PC-3 (cell line): ENCODE measurements around the gene CDK2AP2. TPM values are rescaled to one million over a fixed set of nuclear protein-coding genes. Genes with fewer than 3 reads are reported as not detected.

ENCODE experiments used
- ATAC-seq: fragments of 200-7000 bp; cut with Tn5 transposase; 2 replicates; pipeline ENCODE4 v1.9.1; 2020; ENCODE audit warnings: mild to moderate bottlenecking, moderate library complexity
- BruUV-seq: library from RNA; stranded (reverse); fragments of 400-500 nt; replicated peaks from 2 replicates; lab custom pipeline; 2021; lab: Mats Ljungman, UMichigan
- CTCF ChIA-PET: fragments of 300-600 bp; sonication (Branson Sonifier 250); formaldehyde crosslinking; loops from one replicate; lab custom pipeline; 2022; ENCODE audit warnings: antibody characterized with exemption; lab: Charles Lee
- POLR2A ChIA-PET: fragments of 300-600 bp; sonication (Branson Sonifier 250); formaldehyde crosslinking; loops from one replicate; lab custom pipeline; 2022; ENCODE audit warnings: antibody characterized with exemption; ENCODE audit not compliant: unreplicated experiment; lab: Charles Lee
- DNase-seq: peaks from one replicate; pipeline ENCODE4 v3.0.0-alpha.2; 2015
- H2AFZ ChIP-seq: fragments of 300-600 bp; sonication (generic); 2 replicates; pipeline ENCODE4 v1.6.0; 2016; ENCODE audit warnings: antibody characterized with exemption, low read length
- H3F3A ChIP-seq: fragments of 300-600 bp; sonication (generic); one replicate; pipeline ENCODE4 v1.6.0; 2017; ENCODE audit warnings: antibody characterized with exemption, low read length, control low read depth, mild to moderate bottlenecking; ENCODE audit not compliant: unreplicated experiment
- H3K27ac ChIP-seq: fragments of 300-600 bp; sonication (generic); 2 replicates; pipeline ENCODE4 v1.5.1; 2016; ENCODE audit warnings: mild to moderate bottlenecking, low read length
- H3K27me3 ChIP-seq: fragments of 300-600 bp; sonication (generic); 2 replicates; pipeline ENCODE4 v1.6.1; 2016; ENCODE audit warnings: low read length, mixed read lengths
- H3K36me3 ChIP-seq: fragments of 300-600 bp; sonication (generic); 2 replicates; pipeline ENCODE4 v1.6.1; 2016; ENCODE audit warnings: low read depth, mixed run types, low read length, mixed read lengths
- H3K4me1 ChIP-seq: fragments of 300-600 bp; sonication (generic); 2 replicates; pipeline ENCODE4 v1.5.1; 2016; ENCODE audit warnings: low read length; ENCODE audit not compliant: insufficient read depth
- H3K4me2 ChIP-seq: fragments of 300-600 bp; sonication (generic); 2 replicates; pipeline ENCODE4 v1.6.0; 2016; ENCODE audit warnings: low read length
- H3K4me3 ChIP-seq: fragments of 300-600 bp; sonication (generic); 2 replicates; pipeline ENCODE4 v1.5.1; 2016; ENCODE audit warnings: mild to moderate bottlenecking, low read length, mixed read lengths
- H3K79me2 ChIP-seq: fragments of 300-600 bp; sonication (generic); 2 replicates; pipeline ENCODE4 v1.6.1; 2017; ENCODE audit warnings: low read length, mixed read lengths
- H3K9ac ChIP-seq: fragments of 300-600 bp; sonication (generic); 2 replicates; pipeline ENCODE4 v1.6.0; 2016; ENCODE audit warnings: mild to moderate bottlenecking, low read length
- H3K9me2 ChIP-seq: fragments of 300-600 bp; sonication (generic); replicated peaks from 2 replicates; pipeline ENCODE4 v1.6.1; 2016; ENCODE audit warnings: mixed run types, low read length, mixed read lengths
- H3K9me3 ChIP-seq: fragments of 300-600 bp; sonication (generic); 2 replicates; pipeline ENCODE4 v1.6.1; 2016; ENCODE audit warnings: low read length, mixed read lengths
- H4K20me1 ChIP-seq: fragments of 300-600 bp; sonication (generic); 2 replicates; pipeline ENCODE4 v1.6.1; 2016; ENCODE audit warnings: low read length, mixed read lengths
- EZH2 ChIP-seq: fragments of 300-600 bp; sonication (generic); IDR thresholded peaks from one replicate; pipeline ENCODE4 v1.6.1; 2017; ENCODE audit warnings: antibody characterized with exemption, mild to moderate bottlenecking, low read length; ENCODE audit not compliant: unreplicated experiment
- EZH2phosphoT487 ChIP-seq: fragments of 300-600 bp; sonication (generic); IDR thresholded peaks from 2 replicates; pipeline ENCODE4 v1.6.1; 2018; ENCODE audit warnings: mild to moderate bottlenecking, antibody characterized with exemption, low read length, borderline replicate concordance
- intact Hi-C: fragments of 100-400 bp; cut with micrococcal nuclease; formaldehyde crosslinking; loops from 2 replicates; pipeline ENCODE4 v1.9.0; 2023
- total RNA-seq: library from RNA; depleted of rRNA; stranded (reverse); fragments of >200 nt; gene quantifications from 2 replicates; pipeline ENCODE4 v1.2.3, GENCODE V29; 2014
- TF ChIP-seq, protein P1 (sequence below): fragments of 300-600 bp; sonication (generic); conservative IDR thresholded peaks from 2 replicates; pipeline ENCODE4 v1.5.1; 2017; ENCODE audit warnings: antibody characterized with exemption, low read depth, mild to moderate bottlenecking, low read length

CDK2AP2 gene
- total RNA-seq, 1 experiment from 2014 or later, result 87.4 TPM

DNA sequence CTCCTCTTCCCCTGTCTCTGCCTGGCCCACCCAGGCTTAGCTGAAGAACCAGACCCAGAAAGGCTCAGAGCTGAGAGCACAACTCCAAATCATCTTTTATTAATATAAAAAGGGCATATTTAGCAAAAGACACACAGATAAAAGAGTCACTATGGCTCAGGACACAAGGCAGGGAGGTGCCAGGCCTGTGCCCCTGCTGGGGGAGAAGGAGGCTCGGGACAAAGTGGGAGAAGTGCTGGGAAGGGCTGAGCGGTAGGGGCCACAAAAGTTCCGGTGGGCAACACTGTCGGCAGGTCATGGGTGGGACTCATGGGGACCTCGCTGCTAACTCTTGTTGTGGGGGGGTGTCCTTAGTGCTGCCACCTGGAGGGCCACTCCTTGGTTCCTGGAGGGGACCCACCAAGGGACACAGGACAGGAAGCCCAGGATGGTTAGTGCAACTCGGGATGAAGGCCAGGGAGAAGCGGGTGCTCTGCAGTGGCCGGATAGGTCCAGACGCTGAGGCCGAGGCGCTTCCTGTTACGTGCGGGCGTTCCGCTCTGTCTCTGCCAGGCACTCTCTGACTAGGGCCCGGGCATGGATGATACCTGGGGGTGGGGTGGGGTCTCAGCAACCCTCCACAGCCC lies 1.4 kb downstream of the CDK2AP2 start:
- DNase-seq (no peak), ATAC-seq (no peak)
- 0 out of 2 replicates have a peak, but pooled peaks cover 4% of the 10 kb centered on the region for H4K20me1 ChIP-seq
- no peaks in the 10 kb centered on the region for H3K9me2 ChIP-seq
- peak overlapping the region; percentile 20; the same call in 1 of the 2 replicates for H3K27ac ChIP-seq
- H3K27me3 ChIP-seq, result no peaks in the 10 kb centered on the region
- POLR2A ChIA-PET, result no interaction called here
- H3K9me3 ChIP-seq, result no peaks in the 10 kb centered on the region
- H3K4me2 ChIP-seq, result peak overlapping the region; percentile 95
- H2AFZ ChIP-seq, result no peak overlapping the region
- no peaks in the 10 kb centered on the region for H3K36me3 ChIP-seq
- no peaks in the 10 kb centered on the region for H3F3A ChIP-seq
- intact Hi-C loops, result loop anchor here (1.0 to 5.0 kb wide), 4 partner anchors 42 to 116 kb away; partner anchors contain the start of genes CORO1B, RAD9A and RPS6KB2
- H3K4me1 ChIP-seq, result peaks cover 33% of the 10 kb centered on the region
- H3K9ac ChIP-seq, result peak overlapping the region; percentile 72
- BruUV-seq, result no TSS peak
- H3K79me2 ChIP-seq, result peaks cover 31% of the 10 kb centered on the region
- H3K4me3 ChIP-seq, result peak overlapping the region; percentile 76
- TF ChIP-seq, protein P1, sequence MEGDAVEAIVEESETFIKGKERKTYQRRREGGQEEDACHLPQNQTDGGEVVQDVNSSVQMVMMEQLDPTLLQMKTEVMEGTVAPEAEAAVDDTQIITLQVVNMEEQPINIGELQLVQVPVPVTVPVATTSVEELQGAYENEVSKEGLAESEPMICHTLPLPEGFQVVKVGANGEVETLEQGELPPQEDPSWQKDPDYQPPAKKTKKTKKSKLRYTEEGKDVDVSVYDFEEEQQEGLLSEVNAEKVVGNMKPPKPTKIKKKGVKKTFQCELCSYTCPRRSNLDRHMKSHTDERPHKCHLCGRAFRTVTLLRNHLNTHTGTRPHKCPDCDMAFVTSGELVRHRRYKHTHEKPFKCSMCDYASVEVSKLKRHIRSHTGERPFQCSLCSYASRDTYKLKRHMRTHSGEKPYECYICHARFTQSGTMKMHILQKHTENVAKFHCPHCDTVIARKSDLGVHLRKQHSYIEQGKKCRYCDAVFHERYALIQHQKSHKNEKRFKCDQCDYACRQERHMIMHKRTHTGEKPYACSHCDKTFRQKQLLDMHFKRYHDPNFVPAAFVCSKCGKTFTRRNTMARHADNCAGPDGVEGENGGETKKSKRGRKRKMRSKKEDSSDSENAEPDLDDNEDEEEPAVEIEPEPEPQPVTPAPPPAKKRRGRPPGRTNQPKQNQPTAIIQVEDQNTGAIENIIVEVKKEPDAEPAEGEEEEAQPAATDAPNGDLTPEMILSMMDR, result peak; percentile 47; the same call in 1 of the 2 replicates
- TF ChIP-seq EZH2, result no peak
- CTCF ChIA-PET, result no interaction called here

DNA sequence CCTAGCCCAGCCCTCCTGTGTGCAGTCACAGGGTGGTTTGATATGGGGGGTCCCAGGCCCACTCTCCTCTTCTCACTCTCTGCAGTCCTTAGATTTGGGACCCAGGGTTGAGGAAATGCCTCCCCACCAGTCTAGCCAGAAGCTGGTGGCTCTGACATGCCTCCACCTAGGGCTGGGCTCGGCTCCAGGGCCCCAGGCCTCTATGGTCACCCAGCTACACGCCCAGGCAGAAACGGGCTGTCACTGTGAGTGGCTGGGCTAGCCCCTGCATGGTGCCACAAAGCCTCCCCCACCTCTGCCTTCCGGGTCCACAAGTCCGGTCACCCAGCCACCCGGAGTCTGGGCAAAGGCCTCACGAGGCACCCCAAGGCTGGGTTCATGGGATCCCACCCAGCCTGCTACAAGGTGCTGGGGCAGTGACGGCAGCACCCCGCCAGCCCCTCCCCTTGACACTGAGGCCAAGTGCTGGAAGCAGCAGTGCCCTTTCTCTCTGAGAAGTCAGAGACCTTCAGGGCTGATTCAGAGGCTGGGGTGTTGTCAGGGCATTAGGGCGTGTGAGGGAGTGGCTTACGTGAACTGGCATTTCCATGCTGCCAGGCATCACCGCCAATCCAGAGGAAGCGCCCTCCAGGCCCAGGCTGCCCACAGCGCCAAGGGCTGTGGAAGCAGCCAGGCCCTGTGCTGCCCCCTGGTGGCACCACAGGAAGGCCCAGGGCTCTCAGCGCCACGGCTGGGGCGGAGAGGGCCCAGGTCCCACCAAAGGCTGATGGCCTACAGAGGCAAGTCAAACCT lies 2.2 kb downstream of the CDK2AP2 start:
- ChIA-PET POLR2A (no interaction called here), CTCF (interaction anchor here (0.5 to 0.6 kb wide), 2 partner anchors 104 to 149 kb away, joined by 5 to 10 read pairs; partner anchors contain the start of gene PPP1CA)
- no peaks in the 10 kb centered on the region for H3K9me3 ChIP-seq
- H3K9ac ChIP-seq, result peak overlapping the region; percentile 72
- no TSS peak for BruUV-seq
- H3K27ac ChIP-seq, result peak overlapping the region; percentile 95
- H3K4me1 ChIP-seq, result peaks cover 33% of the 10 kb centered on the region
- no peaks in the 10 kb centered on the region for H3F3A ChIP-seq
- peak overlapping the region; percentile 95 for H3K4me2 ChIP-seq
- H3K9me2 ChIP-seq, result no peaks in the 10 kb centered on the region
- H3K4me3 ChIP-seq, result peak overlapping the region; percentile 96
- no peaks in the 10 kb centered on the region for H3K27me3 ChIP-seq
- H2AFZ ChIP-seq, result peak overlapping the region; percentile 68
- TF ChIP-seq, protein P1, result peak; percentile 97
- TF ChIP-seq EZH2phosphoT487 (no peak), EZH2 (no peak)
- DNase-seq (peak; percentile 99), ATAC-seq (peak; percentile 57)
- H3K36me3 ChIP-seq, result no peaks in the 10 kb centered on the region
- peaks cover 4% of the 10 kb centered on the region; the same call in 1 of the 2 replicates for H4K20me1 ChIP-seq
- peaks cover 31% of the 10 kb centered on the region for H3K79me2 ChIP-seq
- intact Hi-C loops, result loop anchor here (1.0 to 5.0 kb wide), 5 partner anchors 23 to 115 kb away; partner anchors contain the start of genes AIP, CORO1B, RAD9A and RPS6KB2
